GM18517 (cell line): ENCODE data around the gene RFC5.
"Not testable (repeated sequence)": the region's sequence is repeated elsewhere in the genome, so short reads cannot be mapped to it uniquely, and the experiment has no call there.

Experiments
- ATAC-seq: cut with Tn5 transposase; IDR thresholded peaks from one replicate; pipeline ENCODE4 v1.9.1; 2021; ENCODE audit warnings: mild to moderate bottlenecking, moderate library complexity; ENCODE audit not compliant: unreplicated experiment

Gene RFC5

GRCh38 chr12:118070650-118071049 lies 54.1 kb downstream of the RFC5 start:
- no peak for ATAC-seq

GRCh38 chr12:118073768-118074167 lies 57.3 kb downstream of the RFC5 start:
- no peak for ATAC-seq

- ATAC-seq: not testable (repeated sequence)
Measured at GRCh38 chr12:118081521-118081920, 65.0 kb downstream of the RFC5 start.
